ENCODE results near the gene CFAP300. TPM values are rescaled to one million over a fixed set of nuclear protein-coding genes. Genes with fewer than 3 reads are reported as not detected.

CFAP300 gene
- total and polyA plus RNA-seq, 2 of the 8 experiments (the other 6 are each of a cell fraction or from before 2014, with no cell fraction given), result 2.1 to 2.8 TPM

DNA sequence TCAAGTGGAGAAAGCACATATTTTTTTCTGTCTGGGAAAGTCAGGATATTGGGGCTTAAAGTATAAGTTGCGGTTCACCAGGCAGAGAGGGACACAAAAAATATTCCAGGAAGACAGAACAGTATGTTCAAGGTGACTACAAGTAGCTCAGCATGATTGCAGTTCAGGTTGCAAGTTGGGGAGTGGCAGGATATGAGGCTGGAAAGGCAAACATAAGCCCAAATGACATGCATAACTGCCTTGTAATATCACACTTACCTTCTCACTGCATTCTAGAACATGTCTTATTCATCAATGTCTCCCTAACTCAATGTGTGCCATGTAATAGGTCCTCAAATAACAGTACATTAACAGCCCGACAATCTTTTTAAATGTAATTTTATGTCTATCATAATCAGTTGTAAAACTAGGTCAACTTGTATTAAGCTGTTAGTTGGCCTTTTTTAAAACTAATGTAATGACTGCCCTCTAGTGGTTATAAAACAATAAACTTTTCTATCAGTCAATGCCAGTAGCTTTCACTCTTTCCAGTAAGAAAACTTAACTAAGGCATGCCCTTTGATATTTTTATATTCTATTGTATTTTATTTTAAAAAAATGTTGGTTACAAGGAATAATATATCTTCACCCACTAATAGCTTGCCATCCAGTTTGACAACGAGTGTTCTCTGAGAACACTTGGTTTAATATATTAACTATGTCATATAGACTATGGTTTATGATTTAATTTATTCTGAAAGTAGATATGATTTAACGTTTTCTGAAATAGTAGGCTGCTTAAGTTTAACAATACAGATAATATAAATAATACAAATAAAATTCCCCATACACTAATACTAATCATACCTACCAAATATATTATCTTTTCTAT is 39.4 kb upstream of the CFAP300 start:
- Histone ChIP-seq H2BK20ac (ENCODE audit: low read length) (no peak overlapping the region), H3K4me2 (ENCODE audit: insufficient read depth in 1 of 2, low read depth in 2 of 2, low read length in 2 of 2) (no peak overlapping the region), H4K91ac (replicated peaks; ENCODE audit: insufficient read length, low read length) (no peak overlapping the region), H3K9me3 (ENCODE audit: insufficient read depth in 2 of 2, low read depth in 1 of 2, low read length in 1 of 2) (no peaks in the 10 kb centered on the region), H3K79me1 (ENCODE audit: low read depth, low read length) (no peaks in the 10 kb centered on the region), H3K79me2 (ENCODE audit: control insufficient read depth in 1 of 2, insufficient read depth in 2 of 2, low read length in 2 of 2) (no peaks in the 10 kb centered on the region), H3K23ac (ENCODE audit: insufficient read length) (no peak overlapping the region), H2BK12ac (ENCODE audit: low read depth, low read length) (no peak overlapping the region), H2BK15ac (ENCODE audit: low read length) (no peak overlapping the region), H3K56ac (replicated peaks; ENCODE audit: insufficient read length, low read depth, low read length) (no peak overlapping the region), H4K5ac (ENCODE audit: insufficient read length, low read depth, low read length) (no peak overlapping the region), H3K36me3 (ENCODE audit: control insufficient read depth in 2 of 4, insufficient read depth in 4 of 4, low read length in 3 of 4) (no peaks in the 10 kb centered on the region), H3K14ac (ENCODE audit: insufficient read length) (no peak overlapping the region), H3K4me3 (ENCODE audit: extremely low read depth in 1 of 4, insufficient read depth in 2 of 4, low read depth in 3 of 4, low read length in 4 of 4) (no peak overlapping the region), H4K8ac (ENCODE audit: extremely low read depth, insufficient read depth, low read length) (no peak overlapping the region), H3K4me1 (replicated peaks in 1 of 4; ENCODE audit: control insufficient read depth in 3 of 4, insufficient read depth in 4 of 4, low read length in 3 of 4) (peaks cover 0 to 3% (median 0%) of the 10 kb centered on the region in 4 experiments; a peak in 1 of 7 replicates), H3K27me3 (replicated peaks in 1 of 4; ENCODE audit: control insufficient read depth in 3 of 4, extremely low read depth in 1 of 4, insufficient read depth in 3 of 4, low read length in 3 of 4) (no peaks in the 10 kb centered on the region), H2BK5ac (ENCODE audit: low read depth, low read length) (no peak overlapping the region), H3K18ac (ENCODE audit: extremely low read depth, low read length) (no peak overlapping the region), H2AK5ac (ENCODE audit: low read depth, low read length) (no peak overlapping the region), H3K9ac (replicated peaks in 1 of 4; ENCODE audit: extremely low read depth in 1 of 4, low read depth in 3 of 4, low read length in 3 of 4) (no peak overlapping the region), H2AFZ (ENCODE audit: low read length) (no peak overlapping the region), H3K4ac (replicated peaks; ENCODE audit: insufficient read length, low read depth, low read length) (no peak overlapping the region), H3K27ac (ENCODE audit: low read depth, low read length) (no peak overlapping the region), H2BK120ac (replicated peaks; ENCODE audit: low read depth, low read length) (no peak overlapping the region), H4K20me1 (replicated peaks in 1 of 2; ENCODE audit: control insufficient read depth in 1 of 2, insufficient read depth in 2 of 2, low read length in 2 of 2) (no peaks in the 10 kb centered on the region), H3K23me2 (ENCODE audit: low read depth, low read length) (no peaks in the 10 kb centered on the region)
- 40% methylated on average over 4 of the region's 4 CpGs; no CpG with 5 or more reads in 1 of the 2 experiments for WGBS, 2 experiments (ENCODE audit: extremely low coverage in 1 of 2, insufficient coverage in 1 of 2, insufficient read length in 1 of 2, insufficient replicate concordance in 2 of 2, low coverage in 1 of 2, low lambda C conversion rate in 2 of 2, missing lambda C conversion rate in 1 of 2)
- no peak for FAIRE-seq
- CTCF ChIA-PET (ENCODE audit: partially characterized antibody), result interaction anchor here (0.6 to 4.6 kb wide), 61 partner anchors 8 to 905 kb away, joined by 3 to 134 read pairs (median 3); no protein-coding TSS in a partner anchor
- DNase-seq (ENCODE audit: low read depth in 1 of 2, low spot score in 2 of 2), result no peak
- POLR2A ChIA-PET (ENCODE audit: partially characterized antibody), result no interaction called here

Data from H1 (cell line).